H1 (cell line): ENCODE measurements around the gene HMGA1. TPM values are rescaled to one million over a fixed set of nuclear protein-coding genes. Genes with fewer than 3 reads are reported as not detected.

ENCODE experiments used
- CTCF ChIP-seq, 3 experiments: IDR thresholded peaks; 1 replicate in 2 of 3; 2 replicates in 1 of 3; pipeline versions ENCODE4 v1.5.1 to v1.6.1; 2011; ENCODE audit warnings: low read length in 3 of 3, mild to moderate bottlenecking in 3 of 3, inconsistent platforms in 2 of 3, low read depth in 1 of 3, moderate library complexity in 1 of 3; ENCODE audit not compliant: insufficient read depth in 1 of 3; ENCODE audit errors: control extremely low read depth in 1 of 3
- EZH2 ChIP-seq: fragments of 200-600 bp; sonication (generic); IDR thresholded peaks from 2 replicates; pipeline ENCODE4 v1.7.1; 2012; ENCODE audit warnings: low read depth, mild to moderate bottlenecking, moderate library complexity, low read length, inconsistent platforms; ENCODE audit not compliant: severe bottlenecking
- PHF8 ChIP-seq: fragments of 200-600 bp; sonication (generic); conservative IDR thresholded peaks from 2 replicates; pipeline ENCODE4 v1.7.1; 2012; ENCODE audit warnings: low read depth, mild to moderate bottlenecking, inconsistent platforms, low read length, moderate library complexity
- RAD21 ChIP-seq, 2 experiments: IDR thresholded peaks in 1 of 2; conservative IDR thresholded peaks in 1 of 2; 2 replicates each; pipeline ENCODE4 v1.6.1; 2011; ENCODE audit warnings: low read depth in 2 of 2, low read length in 2 of 2, improper control_type of control experiment in 1 of 2, inconsistent platforms in 1 of 2, mild to moderate bottlenecking in 1 of 2, moderate library complexity in 1 of 2
- SUZ12 ChIP-seq: fragments of 200-600 bp; sonication (generic); IDR thresholded peaks from 2 replicates; pipeline ENCODE4 v1.6.1; 2012; ENCODE audit warnings: mild to moderate bottlenecking, inconsistent platforms, low read length, moderate library complexity, mixed read lengths
- USF2 ChIP-seq: IDR thresholded peaks from 2 replicates; pipeline ENCODE4 v1.6.1; 2011; ENCODE audit warnings: low read length, improper control_type of control experiment
- polyA plus RNA-seq, 7 experiments: library from polyadenylated mRNA; depleted of rRNA in 3 of 7; stranded (reverse) in 5 of 7; unstranded in 2 of 7; fragments of >200 nt in 5 of 7; fragments of 200-250 nt in 2 of 7; gene quantifications; 1 replicate in 5 of 7; 2 replicates in 1 of 7; 4 replicates in 1 of 7; pipeline versions ENCODE4 v1.2.1 to v1.2.3, GENCODE V29; 2011 to 2013; ENCODE audit warnings: missing spikeins in 2 of 7, mixed read lengths in 2 of 7
- total RNA-seq: library from RNA; stranded (reverse); fragmentation: NEBNext Ultra II Directional; extraction: Animal tissue kit (Norgen Biotek cat#: 25700); gene quantifications from 2 replicates; pipeline ENCODE4 v1.2.1, GENCODE V29; 2021

The HMGA1 gene
- total and polyA plus RNA-seq, 2 of the 8 experiments (the other 6 are each of a cell fraction or from before 2014, with no cell fraction given), result 1,557 to 2,636 TPM

GRCh38 chr6:34285448-34286164 lies 48.9 kb downstream of the HMGA1 start (continued):
- TF ChIP-seq SUZ12 (no peak), EZH2 (no peak), CTCF (IDR thresholded peaks at IDR 0.05; ENCODE audit: control extremely low read depth in 1 of 3, insufficient read depth in 1 of 3, low read depth in 1 of 3, low read length in 3 of 3) (no peak), USF2 (no peak), PHF8 (no peak), RAD21 (IDR thresholded peaks at IDR 0.05 in 1 of 2, conservative IDR thresholded peaks at IDR 0.05 in 1 of 2; ENCODE audit: low read depth in 2 of 2, low read length in 2 of 2) (no peak)
